Measurements from ENCODE around the gene KRTCAP2.

DNA sequence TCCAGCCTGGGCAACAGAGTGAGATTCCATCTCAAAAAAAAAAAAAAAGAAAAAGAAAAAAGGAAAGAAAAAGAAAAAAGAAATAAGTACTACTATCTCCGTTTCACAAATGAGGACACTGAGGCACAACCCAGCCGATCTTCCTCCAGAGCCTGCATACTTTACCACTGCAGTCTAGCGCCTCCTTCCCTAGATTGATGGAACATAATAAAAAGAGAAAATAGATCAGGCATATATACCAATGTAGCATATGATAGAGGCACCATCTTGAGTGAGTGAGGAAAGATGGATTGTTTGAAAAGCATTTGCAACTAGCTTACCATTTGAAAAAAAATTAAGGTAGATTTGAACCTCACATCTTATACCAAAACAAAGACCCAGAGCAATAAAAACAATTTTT is 27.6 kb downstream of the KRTCAP2 start:
- TF ChIP-seq, protein P1, sequence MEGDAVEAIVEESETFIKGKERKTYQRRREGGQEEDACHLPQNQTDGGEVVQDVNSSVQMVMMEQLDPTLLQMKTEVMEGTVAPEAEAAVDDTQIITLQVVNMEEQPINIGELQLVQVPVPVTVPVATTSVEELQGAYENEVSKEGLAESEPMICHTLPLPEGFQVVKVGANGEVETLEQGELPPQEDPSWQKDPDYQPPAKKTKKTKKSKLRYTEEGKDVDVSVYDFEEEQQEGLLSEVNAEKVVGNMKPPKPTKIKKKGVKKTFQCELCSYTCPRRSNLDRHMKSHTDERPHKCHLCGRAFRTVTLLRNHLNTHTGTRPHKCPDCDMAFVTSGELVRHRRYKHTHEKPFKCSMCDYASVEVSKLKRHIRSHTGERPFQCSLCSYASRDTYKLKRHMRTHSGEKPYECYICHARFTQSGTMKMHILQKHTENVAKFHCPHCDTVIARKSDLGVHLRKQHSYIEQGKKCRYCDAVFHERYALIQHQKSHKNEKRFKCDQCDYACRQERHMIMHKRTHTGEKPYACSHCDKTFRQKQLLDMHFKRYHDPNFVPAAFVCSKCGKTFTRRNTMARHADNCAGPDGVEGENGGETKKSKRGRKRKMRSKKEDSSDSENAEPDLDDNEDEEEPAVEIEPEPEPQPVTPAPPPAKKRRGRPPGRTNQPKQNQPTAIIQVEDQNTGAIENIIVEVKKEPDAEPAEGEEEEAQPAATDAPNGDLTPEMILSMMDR (IDR thresholded peaks at IDR 0.05), result no peak
- TF ChIP-seq POLR2A (IDR thresholded peaks at IDR 0.05) (no peak), EP300 (IDR thresholded peaks at IDR 0.05) (no peak)
